ENCODE data around the gene NTM.
"Not testable (repeated sequence)": the region's sequence is repeated elsewhere in the genome, so short reads cannot be mapped to it uniquely, and the experiment has no call there.

The NTM gene

DNA sequence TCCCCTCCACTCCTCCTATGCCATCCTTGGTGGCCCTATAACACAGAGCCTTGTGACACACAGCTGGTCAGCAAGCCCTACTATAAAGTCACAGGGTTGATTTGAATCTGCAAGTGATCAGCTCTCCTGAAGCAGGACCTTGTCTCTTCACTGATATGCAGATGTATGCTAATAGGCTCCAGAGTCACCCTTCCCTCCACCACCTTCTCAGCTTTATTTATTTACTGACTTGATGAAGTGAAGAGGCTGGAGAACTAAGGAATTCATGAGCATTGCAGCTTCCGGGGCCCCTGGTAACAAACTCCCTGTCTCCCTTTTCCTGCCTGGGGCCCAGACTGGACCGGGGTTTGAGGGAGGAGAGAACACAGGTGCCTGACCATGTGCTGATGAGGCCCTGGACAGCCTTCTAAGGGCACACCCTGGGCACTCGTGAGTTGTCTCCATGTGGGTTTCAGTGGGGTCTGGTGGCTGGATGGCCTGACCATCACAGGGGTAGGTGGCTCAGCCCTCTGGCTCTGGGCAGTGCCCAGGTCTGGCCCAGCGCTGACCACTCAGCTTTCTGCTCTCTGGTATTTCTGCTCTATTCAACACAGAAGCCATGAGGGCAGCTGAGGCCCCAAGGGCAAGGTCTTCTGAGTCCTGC, 307.5 kb downstream of the NTM start:
- DNase-seq: no peak

DNA sequence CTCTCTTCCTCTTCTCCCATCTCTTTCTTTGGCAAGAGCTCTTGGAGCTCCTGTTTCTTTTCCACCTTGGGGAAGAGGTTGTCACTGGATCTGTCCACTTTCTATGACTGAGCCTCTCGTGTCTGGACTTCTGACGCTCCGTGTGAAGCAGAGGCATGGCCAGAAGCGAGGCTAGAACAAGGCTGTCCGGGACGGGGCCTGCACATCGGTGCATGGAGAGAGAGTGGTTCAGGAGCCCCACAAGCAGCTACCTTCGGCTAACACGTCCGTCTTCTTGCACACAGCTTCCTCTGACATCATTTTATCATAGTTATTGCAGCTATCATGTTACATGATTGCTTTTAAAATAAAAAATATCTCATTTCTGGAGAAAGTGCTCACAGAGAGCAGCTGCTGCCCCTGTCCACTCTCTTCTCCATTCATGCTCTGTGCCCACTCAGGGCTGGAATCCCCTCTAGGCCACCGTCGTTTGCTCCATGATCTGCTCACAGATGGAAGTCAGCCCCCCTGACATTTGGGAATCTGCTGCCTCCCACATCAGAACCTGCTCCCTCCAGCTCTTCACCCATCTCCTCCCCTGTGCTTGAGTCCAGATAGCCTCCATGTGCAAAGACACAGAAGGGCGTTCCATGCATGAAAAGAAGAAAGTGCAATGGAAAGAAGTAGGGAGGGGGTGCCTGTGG, 308.4 kb downstream of the NTM start:
- DNase-seq: no peak

DNA sequence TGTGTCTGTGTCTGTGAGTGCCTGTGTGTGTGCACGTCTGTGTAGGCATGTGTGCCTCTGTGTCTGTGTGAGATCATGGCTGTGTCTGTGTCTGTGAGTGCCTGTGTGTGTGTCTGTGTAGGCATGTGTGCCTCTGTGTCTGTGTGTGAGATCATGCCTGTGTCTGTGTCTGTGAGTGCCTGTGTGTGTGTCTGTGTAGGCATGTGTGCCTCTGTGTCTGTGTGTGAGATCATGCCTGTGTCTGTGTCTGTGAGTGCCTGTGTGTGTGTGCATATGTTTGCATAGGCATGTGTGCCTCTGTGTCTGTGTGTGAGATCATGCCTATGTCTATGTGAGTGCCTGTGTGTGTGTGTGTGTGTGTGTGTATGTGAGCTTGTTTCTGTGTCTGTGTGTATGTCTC, 310.0 kb downstream of the NTM start:
- not testable (repeated sequence) for DNase-seq

DNA sequence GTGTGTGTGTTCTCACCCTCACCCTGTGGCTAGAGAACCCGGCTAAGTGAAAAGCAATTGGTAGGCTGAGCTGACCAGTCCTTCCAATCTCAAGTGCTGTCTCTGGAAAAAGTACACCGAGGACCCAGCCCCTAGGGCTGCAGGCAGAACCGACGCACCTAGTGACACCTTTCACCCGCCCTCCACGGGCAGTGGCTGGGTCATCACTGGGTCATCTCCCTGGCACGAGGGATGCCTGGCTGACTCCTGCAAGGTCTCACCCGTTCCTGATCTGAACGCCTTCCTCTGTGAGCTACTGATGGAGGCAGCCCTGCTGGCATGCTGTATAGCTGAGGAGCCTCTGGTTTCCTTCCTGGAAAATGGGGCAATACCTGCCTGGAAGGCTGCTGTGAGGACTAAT, 311.5 kb downstream of the NTM start:
- DNase-seq: no peak

DNA sequence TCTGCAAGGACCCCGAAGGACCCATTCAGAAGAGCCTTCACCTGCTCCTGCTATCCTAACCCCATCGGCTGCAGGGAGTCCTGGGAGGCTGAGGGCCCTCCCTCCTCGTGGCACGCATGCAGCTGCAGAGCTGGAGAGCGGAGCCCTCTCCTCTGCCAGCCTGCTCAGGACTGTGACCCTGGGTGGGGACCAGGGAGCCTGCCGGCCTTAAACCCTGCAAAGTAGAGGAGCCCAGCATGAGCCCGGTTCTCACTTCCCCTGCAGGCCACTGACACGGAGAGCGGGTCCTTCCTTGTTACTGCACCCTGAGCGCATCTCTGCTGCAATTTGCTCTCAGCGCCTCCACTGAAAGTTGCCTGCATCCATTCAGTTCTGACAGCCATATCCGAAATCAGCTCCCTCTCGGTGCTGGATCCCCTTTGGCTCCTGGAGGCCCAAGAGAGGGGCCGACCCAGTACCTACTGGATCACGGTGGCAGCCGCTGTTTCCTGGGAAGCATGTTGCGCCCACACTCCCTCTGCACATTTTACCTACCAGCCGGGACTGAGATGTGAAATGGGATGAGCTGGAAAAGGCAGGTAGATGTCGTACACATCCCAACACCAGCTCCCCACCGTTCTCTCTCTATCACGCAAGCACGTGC, 312.1 kb downstream of the NTM start:
- DNase-seq: no peak

DNA sequence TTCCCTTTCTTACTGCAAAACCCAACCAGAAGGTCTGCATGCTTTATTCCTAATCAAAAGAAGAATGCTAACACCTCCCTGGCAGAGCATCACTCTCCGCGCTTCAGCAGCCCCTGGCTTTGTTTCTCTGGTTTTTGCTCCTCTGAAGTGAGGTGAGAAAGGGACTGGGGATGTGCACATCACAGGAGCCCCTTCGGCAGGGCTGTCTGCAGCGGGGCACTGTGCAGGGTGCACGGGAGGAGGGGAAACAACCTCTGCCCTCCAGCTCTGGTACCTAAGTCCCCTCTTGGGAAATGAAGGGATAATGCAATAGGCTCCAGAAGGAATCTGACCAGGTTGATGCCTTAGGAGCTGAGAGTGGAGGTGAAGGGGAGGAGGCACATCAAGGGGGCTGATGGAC, 312.7 kb downstream of the NTM start:
- no peak for DNase-seq

DNA sequence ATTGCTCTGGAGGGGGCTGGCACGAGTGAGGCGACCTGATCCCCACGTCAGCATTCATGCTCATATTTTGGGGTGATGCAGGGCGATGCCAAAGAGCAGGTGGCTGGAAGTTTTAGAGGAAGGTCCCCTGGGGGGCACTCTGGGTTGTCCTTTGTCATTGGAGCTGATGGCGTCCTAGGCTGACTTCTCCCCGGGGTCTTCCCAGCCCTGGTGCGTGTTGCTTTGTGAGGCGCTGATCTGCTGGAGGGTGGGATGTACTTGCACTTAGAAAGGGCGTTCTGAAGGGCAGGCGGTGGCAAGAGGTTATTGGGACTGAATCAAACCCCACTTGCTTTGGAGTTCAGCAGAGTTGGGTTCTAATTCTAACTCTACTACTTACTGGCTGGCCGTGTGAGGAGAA, 313.3 kb downstream of the NTM start:
- DNase-seq: no peak

DNA sequence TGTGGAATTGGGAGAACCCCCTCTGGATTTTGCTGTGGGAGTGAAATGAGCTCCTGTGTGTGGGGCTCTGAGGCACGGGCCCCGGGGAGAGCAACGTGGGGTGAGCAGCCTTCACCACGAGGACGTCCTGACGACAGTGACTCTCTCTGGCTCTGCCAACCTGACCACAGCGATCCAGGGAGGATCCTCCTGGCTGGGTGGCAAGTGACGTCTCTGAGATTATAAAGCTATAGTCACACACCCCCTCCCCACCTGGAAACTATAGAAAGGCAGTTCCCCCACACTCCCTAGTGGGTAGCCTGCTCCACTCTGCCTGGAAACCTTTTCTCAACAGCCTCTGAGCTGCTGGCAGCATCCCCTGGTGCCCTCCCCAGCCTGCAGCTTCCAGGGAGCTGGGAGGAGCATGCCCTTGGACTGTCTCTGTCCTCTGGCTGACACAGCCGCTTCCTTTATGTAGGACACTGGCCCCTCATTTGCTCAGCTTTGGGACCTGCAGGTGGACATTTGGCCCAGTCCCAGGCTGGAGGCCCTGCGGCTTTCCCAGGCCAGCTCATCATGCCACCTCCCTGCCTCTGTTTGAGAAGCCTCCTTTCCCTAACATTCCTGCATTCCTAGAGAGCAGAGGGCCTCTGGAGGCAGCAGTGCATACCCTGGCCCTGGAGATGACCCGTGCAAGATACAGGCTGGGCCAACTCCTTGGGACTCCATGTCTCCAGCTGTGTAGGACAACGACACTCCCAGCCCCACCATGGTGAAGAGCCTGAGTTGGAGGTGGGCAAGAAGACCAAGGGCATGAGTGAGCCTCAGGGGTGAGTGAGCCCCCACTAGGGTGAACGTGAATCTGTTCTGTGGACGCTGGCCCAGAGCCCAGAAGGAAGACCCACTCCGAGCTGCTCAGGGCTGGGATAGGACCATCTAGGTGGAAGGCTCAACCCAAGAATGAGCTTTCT, 314.0 kb downstream of the NTM start:
- DNase-seq: no peak

DNA sequence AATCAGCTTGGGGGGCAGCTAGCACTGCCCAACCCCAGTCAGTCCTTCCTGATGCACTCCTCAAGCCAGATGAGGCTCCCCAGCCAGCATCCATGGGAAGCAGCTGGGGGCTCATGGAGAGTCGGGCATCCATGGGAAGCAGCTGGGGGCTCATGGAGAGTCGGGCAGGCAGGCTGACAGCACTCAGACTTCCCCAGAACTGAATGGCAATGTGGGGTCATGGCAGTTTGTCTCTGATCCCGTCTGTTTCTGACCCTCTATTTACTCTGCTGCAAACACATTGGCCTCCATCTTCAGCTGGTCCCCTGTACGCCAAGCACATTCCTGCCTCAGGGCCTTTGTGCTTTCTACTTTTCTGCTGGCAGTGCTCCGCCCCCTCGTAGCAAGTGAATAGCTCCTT, 314.8 kb downstream of the NTM start:
- DNase-seq: no peak

DNA sequence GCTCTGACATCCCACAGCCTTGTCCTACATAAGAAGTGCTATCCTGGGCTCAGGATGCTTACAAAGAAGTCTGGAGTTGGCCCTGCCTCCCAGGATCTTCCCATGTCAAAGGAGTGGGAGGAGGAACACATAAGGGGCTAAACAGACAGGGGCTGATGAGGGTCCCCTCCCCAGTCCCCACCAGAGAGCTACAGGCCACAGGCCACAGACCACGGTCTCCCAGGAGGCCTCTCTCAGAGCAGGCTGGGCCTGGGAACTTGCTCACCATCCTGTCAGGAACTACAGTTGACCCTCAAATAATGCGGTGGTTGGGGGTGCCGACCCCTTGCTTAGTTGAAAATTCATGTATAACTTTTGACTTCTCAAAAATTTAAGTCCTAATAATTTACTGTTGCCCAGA, 315.5 kb downstream of the NTM start:
- no peak for DNase-seq

DNA sequence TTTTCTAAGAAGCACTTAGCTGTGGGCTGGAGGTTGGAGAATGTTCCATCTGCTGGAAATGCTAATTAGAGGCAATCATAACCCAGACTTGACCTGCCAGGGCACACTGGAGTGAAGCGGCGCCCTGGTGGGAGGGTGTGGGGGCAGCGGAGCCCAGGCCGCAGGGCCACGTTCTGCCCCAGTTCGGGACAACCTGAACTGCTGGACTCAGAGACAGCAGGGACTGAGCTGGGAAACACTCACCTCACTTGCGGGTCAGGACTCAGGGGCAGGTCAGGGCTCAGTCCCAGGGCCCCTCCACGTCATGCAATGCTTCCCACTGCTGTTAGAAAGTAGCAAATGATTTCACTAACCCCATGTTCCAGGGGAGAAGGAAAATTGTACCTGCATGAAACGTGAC, 316.4 kb downstream of the NTM start:
- no peak for DNase-seq

DNA sequence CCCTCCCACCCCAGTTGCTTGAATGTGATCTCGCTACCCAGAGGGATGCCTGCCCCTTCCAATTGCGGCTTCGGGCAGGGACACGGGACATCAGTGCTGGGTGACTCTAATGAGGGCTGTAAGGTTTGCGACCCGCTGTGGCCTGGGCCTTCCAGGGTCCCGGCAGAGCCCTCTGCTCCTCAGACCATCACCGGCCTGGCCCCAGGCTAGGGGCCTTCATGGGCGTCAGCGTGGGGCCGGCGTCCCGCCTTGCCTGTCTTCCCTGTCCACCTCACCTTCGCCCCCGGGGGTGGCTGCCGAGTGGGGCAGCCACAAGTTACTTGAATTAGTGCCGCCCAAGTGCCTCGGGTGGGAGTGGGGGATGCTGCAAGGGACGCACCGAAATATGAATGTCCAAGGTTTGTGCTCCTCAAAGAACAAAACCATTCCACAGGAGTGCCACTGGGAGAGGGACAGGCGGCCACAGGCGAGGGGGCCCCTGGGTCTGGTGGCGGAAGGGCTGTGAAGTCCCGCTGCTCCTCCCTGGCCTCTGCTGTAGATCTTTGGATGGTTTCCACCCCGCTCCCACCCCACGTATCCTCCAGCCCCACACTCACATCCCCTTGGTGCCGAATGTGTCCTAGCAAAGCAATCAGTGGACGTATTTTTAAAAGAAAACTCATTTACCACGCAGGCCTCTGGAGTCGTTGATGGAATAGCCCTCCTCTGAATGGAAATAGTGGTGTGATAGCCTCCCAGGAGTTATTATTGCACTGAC, 317.1 kb downstream of the NTM start:
- DNase-seq: no peak

DNA sequence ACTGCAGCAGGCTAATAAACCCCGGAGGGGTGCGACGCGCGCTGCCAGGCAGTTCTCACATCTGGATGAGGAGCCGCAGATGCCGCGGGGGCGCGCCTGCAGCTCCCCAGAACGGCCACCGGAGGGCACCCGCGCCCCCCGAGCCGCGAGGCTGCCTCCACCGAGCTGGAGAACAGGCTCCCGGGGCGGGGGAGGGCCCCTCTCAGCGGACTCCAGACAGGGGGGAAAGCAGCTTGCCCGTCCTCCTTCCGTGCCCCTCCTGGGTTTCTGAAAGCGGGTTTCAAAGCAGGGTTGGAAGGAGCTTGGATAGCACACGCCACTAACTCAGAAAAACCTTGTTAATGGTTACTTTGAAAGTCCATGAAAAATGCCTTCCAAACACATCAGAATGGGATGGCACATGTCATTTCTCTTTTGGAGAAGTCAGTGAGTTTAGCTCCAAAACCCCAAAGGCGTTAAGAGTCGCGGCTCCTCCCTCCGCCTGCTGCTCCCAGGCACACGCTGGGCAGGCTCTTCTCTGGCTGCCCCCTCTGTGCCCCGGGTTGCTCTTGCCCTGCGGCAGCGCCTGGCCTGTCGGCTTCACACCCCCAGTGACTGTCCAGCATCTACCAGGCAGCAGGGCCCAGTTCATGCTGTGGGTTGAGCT, 317.8 kb downstream of the NTM start:
- no peak for DNase-seq

DNA sequence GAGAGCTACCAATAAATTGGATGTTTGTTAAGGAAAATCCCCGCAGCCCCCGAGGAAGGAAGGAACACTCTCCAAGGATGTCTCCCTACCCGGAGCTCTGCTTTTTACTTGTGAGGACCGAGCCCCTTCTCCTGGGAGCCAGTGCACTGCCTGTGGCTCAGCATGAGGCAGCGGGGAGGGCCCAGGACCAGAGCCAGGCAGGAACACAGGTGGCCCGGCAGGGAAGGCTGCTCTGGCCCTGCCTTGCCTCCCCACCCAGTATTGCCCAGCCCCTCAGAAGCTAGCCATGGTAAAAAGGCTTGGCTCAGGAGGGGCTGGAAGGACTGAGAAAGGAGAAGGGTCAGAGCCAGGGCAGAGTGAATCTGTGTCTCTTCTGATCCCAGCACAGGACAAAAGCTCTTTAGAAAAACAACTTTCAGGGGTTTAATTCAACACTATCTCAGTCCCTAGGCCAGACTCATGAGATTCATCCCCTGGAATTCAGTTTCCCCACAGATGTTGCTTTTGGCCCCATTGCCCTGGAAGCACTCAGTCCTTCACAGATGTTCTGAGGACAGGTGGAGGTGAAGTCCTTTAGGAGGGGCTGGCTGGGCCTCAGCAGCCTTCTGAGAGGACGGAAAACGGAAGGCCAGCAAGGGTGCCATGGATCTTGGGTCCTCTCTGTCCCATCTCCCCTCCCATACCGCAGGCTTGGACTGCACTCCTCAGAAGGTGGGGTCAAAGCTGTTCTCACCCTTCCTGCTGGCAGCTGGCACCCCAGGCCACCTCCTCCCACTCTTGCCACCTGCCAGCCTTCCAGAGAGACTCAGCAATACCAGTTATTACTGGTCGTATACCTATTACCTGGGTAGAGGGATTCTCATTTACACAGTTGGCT, 318.9 kb downstream of the NTM start:
- DNase-seq: no peak

DNA sequence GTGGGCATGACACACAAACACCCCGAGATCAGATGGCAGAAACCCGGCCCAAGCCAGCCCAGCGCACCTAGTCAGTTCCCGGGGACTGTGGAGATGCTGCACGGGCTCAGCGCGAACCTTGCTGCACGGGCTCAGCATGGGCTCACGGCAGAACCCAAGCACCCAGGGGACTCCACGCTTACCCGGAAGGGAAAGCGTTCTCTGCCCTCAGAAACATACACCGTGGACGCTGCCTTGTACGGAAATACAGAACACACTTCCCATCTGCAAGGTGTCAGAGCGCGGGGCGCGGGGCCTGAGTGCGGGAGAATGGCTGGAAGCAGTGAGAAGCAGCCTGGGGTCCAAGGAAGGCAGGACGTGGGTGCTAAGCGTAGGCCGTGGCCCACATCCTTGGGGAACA, 319.9 kb downstream of the NTM start:
- no peak for DNase-seq

DNA sequence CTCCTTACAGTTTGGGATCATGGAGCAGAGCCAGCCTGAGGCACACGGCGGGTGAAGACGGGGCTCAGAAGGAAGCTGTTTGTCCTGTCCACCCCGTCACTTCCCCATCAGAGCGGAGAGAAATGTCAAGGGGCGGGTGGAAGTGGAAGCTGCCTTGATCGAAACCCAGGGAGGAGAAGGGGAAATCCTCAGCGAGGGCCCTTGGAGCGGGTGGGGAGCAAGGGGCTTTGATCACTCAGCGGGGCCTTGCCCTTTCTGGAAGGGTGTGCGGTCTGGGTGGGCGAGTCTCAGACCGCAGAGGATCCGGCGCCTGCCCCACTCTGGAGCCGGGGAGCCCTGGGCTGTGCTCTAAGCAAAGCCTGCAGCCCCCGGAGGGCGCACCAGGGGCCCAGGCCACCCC, 320.4 kb downstream of the NTM start:
- DNase-seq: no peak

DNA sequence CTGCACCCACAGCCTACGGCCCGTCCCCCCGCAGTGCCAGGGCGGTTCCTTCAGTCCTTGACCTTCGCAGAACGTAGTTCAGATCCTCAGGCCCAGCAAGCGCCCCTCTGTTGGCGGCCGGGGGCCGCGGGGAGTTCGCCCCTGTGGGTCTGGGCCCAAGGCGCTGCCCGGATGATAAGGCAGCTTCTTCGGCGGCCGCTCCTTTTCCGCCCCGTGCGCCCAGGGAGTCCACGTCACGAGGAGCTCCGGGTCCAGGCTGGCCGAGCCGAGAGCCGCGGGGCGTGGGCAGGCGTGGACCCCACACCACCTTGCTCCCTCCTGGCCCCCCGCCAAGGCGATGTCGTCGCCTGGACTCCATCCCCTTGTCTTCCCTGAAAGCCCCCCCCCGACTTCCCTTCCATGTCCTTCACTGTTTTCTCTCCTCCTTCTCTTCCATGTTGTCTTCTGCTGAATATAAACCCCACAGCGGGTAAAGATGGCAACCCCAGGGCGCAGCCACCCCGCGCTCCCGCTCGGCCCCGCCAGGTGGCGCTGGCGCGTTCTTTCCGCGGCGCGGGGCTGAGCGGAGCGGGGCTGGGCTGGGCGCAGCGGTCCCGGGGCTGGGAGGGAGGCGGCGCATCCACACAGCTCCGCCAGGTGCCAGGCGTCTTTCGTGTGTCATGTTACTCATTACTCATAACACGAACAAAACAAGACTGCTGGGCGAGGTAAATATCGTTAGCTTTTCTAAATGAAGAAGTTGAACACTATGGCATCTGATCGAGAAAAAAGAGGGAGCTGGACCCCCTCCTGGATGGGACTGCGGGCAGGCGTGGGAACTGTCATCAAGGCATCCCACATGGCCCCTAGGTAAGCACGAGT, 321.0 kb downstream of the NTM start:
- DNase-seq: no peak

DNA sequence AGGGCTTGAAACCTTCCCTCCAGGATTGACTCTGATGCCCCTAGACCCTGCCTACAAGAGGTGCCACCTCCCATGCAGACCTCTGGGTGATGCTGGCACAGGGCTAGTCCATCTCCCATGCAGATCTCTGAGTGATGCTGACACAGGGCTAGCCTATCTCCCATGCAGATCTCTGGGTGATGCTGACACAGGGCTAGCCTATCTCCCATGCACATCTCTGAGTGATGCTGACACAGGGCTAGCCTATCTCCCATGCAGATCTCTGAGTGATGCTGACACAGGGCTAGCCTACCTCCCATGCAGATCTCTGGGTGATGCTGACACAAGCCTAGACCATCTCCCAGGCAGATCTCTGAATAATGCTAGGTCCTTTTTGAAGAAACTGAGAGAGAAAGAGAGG, 321.7 kb downstream of the NTM start:
- DNase-seq: no peak

DNA sequence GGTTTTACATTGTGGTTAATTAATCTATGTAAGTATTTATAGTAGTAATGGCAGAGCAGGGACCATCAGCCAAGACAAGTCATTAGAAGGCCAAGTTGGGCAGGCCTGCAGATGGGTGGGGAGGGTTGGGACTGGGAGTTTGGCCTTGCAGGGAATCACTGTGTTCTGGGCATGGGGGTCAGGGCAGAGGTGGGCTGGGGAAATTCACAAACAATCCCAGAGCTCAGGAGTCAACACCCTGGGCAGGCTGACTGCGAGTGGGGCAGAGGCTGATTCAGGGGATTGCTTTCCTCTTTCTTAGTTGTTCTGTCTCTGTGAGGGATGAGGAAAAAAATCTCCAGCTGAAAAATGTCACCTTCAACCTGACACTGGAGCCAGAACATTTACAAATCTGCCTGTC, 322.5 kb downstream of the NTM start:
- no peak for DNase-seq

DNA sequence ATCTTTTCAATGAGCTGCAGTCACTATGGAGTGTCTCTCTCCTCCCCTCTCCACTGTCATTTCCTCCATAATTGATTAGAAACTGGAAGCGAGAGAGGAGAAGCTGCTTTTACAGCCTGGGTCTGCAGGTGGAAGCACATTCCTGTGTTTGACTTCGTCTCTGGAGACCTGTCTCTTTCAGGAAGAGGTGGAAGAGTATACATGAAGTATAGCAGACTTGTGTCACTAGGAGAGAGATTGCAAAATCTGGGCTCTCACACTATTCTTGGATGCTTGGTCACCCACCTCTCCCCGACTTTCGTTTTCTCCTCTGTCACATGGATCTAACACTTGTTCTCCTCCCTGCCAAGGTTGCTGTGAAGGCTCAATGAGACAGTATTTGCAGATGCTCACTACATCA, 323.3 kb downstream of the NTM start:
- DNase-seq: no peak

All from cerebellar nuclear complex (tissue), 1 donor.